ENCODE results near the gene MSH5.

The MSH5 gene

DNA sequence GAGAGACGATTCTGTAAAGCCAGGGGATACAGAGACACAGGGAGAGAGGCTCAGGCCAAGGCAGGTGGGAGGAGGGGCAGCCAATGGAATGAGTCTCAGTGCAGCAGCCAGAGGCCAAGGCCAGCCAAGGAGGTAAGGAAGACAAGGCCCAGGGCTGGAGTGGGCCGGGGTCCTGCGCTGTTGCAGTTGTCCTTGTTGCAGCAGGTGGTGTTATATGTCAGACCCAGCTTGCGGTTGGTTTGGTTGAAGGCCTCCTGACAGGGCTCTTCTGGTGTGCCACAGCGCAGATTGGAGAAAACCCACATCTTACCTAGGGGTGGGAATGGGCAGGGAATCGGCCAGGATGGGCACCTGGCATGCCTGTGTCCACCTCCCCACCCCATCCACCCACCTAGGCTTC, 20.8 kb upstream of the MSH5 start:
- TF ChIP-seq Cebpa-rat (IDR thresholded peaks at IDR 0.05), result no peak
- Histone ChIP-seq H3K36me3 (peaks cover 0 to under 1% (median 0%) of the 10 kb centered on the region in 11 experiments; a peak in 1 of 22 replicates), H3K27ac (no peak overlapping the region), H3K4me2 (no peak overlapping the region), H3K9ac (no peak overlapping the region), H3K27me3 (no peaks in the 10 kb centered on the region), H3K4me1 (peaks cover 18 to 47% (median 38%) of the 10 kb centered on the region in 10 experiments), H3K9me3 (replicated peaks in 1 of 11) (no peaks in the 10 kb centered on the region), H4K20me1 (peaks cover 0 to 4% (median 0%) of the 10 kb centered on the region in 11 experiments; a peak in 1 of 22 replicates), H3K4me3 (no peak overlapping the region)

DNA sequence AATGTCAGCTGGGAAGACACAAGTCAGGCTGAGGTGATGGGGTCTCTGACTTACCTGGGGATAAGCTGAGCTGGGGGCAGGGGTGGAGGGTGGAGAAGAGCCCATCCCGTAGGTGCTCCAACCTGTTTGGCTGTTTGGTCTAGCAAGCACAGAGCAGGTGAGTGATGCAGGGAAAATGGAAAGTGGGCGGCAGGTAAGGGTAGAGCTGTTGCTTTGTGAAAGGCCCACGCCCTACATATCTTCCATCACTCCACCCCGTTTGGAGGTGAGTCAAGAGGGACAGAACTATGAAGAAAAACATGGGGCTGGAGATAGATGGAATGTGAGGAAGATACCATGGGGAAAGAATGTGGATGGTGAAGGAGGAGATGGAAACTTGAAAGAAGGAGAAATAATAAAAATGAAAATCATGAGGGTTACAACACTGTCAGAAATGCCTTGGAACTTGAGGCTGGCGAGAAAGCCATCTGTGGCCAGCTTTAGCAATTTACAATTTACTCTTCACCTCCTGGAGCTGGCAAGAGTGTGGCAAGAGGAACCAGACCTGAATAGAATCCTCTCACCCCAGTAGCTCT, 19.5 kb upstream of the MSH5 start:
- no peak overlapping the region for H3K27ac ChIP-seq
- H3K4me2 ChIP-seq, result peak overlapping the region in 4 of 11 experiments; percentile 29 to 98 (median 78); a peak in 2 of 22 replicates

DNA sequence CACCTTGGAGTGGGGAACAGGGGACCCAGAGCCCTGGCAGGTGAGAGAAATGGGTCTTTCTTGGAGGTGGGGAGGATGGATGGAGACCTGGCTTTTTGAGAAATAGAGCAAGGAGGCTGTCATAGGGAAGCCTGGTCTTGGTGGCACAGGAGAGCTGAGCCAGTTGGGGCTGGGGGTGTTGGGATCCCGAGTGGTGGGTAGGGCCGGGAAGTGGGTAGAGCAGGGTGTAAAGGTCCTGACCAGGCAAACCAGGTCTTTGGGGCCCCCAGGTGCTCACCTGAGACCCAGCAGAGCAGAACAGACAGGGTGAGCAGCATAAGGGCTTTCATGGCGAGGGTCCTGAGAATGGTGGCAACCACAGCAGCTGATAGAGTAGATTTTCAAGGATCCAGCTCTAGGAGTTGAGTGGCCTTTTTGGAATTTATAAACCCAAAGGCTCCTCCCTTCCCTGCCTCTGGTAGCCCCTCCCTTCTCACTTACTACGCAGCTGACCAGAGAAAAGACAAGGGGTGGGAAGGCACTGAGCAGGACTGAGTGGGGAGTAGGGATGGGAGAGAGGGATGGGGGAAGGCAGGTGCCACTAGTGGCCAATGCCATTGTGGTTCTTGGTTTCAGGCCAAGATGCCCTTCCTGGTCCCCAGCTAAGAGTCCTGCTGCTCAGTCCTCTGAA, 18.3 kb upstream of the MSH5 start, which contains the start of gene LY6G6C:
Gene LY6G6C (minus strand): TSS at position 396 of the 670 bp plus-strand sequence. CDS start 67 bp downstream, at position 329.
- Histone ChIP-seq H3K4me3 (no peak within 1 kb of the TSS), H3K9me3 (replicated peaks in 1 of 11) (no peaks in the 10 kb centered on the region), H3K4me2 (peak within 1 kb of the TSS in 9 of 11 experiments; percentile 26 to 99 (median 98); a peak in 17 of 22 replicates), H3K36me3 (peaks cover 0 to 22% (median 10%) of the 10 kb centered on the region in 11 experiments; a peak in 15 of 22 replicates), H3K27ac (peak within 1 kb of the TSS in 5 of 11 experiments; percentile 64 to 86 (median 75); a peak in 6 of 22 replicates), H3K27me3 (no peaks in the 10 kb centered on the region), H3K9ac (no peak within 1 kb of the TSS; a peak in 2 of 22 replicates), H4K20me1 (peaks cover 0 to 4% (median 0%) of the 10 kb centered on the region in 11 experiments; a peak in 1 of 22 replicates), H3K4me1 (peaks cover 34 to 58% (median 50%) of the 10 kb centered on the region in 10 experiments)
- TF ChIP-seq Cebpa-rat (IDR thresholded peaks at IDR 0.05), result no peak

More for the DNA sequence above, 19.5 kb upstream of the MSH5 start:
- TF ChIP-seq Cebpa-rat (IDR thresholded peaks at IDR 0.05), result no peak
- no peak overlapping the region for H3K9ac ChIP-seq
- peaks cover 0 to 4% (median 0%) of the 10 kb centered on the region in 11 experiments; a peak in 1 of 22 replicates for H4K20me1 ChIP-seq
- no peak overlapping the region for H3K4me3 ChIP-seq
- H3K9me3 ChIP-seq (replicated peaks in 1 of 11), result no peaks in the 10 kb centered on the region
- H3K27me3 ChIP-seq, result no peaks in the 10 kb centered on the region
- H3K36me3 ChIP-seq, result peaks cover 0 to 11% (median 0%) of the 10 kb centered on the region in 11 experiments; a peak in 7 of 22 replicates
- peaks cover 22 to 50% (median 39%) of the 10 kb centered on the region in 10 experiments for H3K4me1 ChIP-seq

DNA sequence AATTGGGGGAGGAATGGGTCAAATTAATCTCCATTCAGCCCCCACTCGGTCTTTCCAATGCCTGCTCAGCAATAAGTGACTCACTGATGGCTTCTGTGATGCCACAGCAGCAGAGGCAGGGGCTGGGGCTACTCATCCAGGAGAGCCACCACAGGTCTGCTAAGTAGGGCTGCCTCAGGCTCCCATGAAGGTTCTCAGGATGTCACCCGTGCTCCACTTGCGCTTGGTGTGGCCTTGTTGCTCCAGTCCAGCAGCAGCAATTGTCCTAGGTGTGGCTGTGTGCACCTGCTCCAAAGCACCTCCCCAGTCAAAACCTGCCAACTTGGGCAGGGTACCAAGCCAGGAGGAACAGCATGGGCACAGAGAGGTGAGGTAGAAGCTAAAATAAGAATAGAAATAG, 17.6 kb upstream of the MSH5 start:
- Histone ChIP-seq H3K4me3 (no peak overlapping the region), H3K9me3 (replicated peaks in 1 of 11) (no peaks in the 10 kb centered on the region), H3K27me3 (no peaks in the 10 kb centered on the region), H3K27ac (peak overlapping the region in 3 of 11 experiments; percentile 42 to 75 (median 64); a peak in 5 of 22 replicates), H4K20me1 (peaks cover 0 to 4% (median 0%) of the 10 kb centered on the region in 11 experiments; a peak in 2 of 22 replicates), H3K4me1 (peaks cover 41 to 65% (median 57%) of the 10 kb centered on the region in 10 experiments), H3K9ac (no peak overlapping the region; a peak in 2 of 22 replicates), H3K36me3 (peaks cover 0 to 28% (median 17%) of the 10 kb centered on the region in 11 experiments; a peak in 16 of 22 replicates), H3K4me2 (peak overlapping the region in 9 of 11 experiments; percentile 26 to 99 (median 98); a peak in 16 of 22 replicates)
- TF ChIP-seq Cebpa-rat (IDR thresholded peaks at IDR 0.05), result no peak

DNA sequence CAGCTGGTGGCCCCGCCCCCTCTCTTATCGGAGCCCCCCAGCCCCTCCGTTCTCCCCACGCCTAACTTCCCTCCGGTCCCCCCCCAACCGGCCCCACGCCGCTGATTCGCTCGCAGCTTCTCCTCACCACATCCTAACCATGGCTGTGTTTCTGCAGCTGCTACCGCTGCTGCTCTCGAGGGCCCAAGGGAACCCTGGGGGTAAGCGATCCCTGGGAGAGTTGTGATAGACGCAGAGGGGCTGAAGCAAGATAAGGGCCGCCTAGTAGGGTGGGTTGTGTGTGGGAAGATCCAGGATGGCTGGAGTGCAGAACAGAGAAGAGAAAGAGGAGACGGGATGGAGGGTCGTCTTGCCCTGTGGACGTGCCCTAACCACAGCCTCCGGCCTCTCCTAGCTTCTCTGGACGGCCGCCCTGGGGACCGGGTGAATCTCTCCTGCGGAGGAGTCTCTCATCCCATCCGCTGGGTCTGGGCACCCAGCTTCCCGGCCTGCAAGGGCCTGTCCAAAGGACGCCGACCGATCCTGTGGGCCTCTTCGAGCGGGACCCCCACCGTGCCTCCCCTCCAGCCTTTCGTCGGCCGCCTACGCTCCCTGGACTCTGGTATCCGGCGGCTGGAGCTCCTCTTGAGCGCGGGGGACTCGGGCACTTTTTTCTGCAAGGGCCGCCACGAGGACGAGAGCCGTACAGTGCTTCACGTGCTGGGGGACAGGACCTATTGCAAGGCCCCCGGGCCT, 16.4 kb upstream of the MSH5 start, which contains the start of gene MPIG6B:
Gene MPIG6B (plus strand): TSS at position 129 of the 735 bp plus-strand sequence. CDS start 11 bp downstream, at position 140.
- Histone ChIP-seq H3K4me2 (peak within 1 kb of the TSS; percentile 92 to 100 (median 98)), H3K27ac (peak within 1 kb of the TSS in 10 of 11 experiments; percentile 9 to 88 (median 79); a peak in 20 of 22 replicates), H3K4me1 (peaks cover 50 to 77% (median 69%) of the 10 kb centered on the region in 10 experiments), H4K20me1 (peaks cover 0 to 10% (median 0%) of the 10 kb centered on the region in 11 experiments; a peak in 4 of 22 replicates), H3K9ac (peak within 1 kb of the TSS; percentile 22 to 79 (median 72); a peak in 18 of 22 replicates), H3K36me3 (peaks cover 0 to 30% (median 19%) of the 10 kb centered on the region in 11 experiments; a peak in 16 of 22 replicates), H3K4me3 (peak within 1 kb of the TSS in 9 of 10 experiments; percentile 8 to 53 (median 48); a peak in 15 of 20 replicates), H3K9me3 (replicated peaks in 1 of 11) (0 out of 22 replicates have a peak, but pooled peaks cover 0 to 3% (median 0%) of the 10 kb centered on the region in 11 experiments), H3K27me3 (no peaks in the 10 kb centered on the region)
- peak in 4 of 11 experiments; percentile 66 to 87 (median 69); a peak in 7 of 22 replicates for TF ChIP-seq Cebpa-rat (IDR thresholded peaks at IDR 0.05)

DNA sequence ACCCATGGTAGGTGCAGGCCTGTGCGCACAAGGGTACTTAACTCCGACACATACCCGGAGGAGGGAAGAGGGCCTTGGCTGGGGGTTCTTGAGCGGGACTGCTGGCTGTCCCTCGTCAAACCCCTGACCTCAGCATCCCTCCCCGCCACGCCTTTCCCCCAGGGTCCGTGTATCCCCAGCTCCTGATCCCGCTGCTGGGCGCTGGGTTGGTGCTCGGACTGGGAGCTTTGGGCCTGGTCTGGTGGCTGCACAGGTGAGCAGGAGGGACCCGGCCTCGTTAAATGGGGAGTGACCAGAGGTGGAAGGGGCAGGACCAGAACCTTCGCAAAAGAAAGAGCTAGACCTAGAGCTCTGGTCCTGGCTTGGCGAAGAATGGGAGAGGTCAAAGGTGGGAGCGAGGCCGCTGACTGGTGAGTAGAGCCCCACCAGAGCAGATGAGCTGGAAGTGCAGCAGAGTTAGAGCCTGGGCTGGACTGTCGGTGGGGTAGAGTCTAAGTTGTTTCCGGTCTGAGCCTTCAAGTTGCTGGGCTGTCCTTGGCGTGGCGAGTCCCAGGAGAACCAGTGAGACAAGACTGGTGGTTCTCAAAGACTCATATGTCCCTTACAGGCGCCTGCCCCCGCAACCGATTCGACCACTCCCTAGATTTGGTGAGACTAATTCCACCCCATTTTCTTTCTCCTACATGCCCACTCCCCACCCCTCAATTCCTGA, 15.7 kb upstream of the MSH5 start:
- H3K4me2 ChIP-seq, result peak overlapping the region; percentile 92 to 100 (median 98)
- TF ChIP-seq Cebpa-rat (IDR thresholded peaks at IDR 0.05), result no peak
- peak overlapping the region in 8 of 10 experiments; percentile 28 to 53 (median 48); a peak in 12 of 20 replicates for H3K4me3 ChIP-seq
- peak overlapping the region in 9 of 11 experiments; percentile 38 to 88 (median 79); a peak in 18 of 22 replicates for H3K27ac ChIP-seq
- H4K20me1 ChIP-seq, result peaks cover 0 to 16% (median 0%) of the 10 kb centered on the region in 11 experiments; a peak in 7 of 22 replicates
- peaks cover 0 to 30% (median 20%) of the 10 kb centered on the region in 11 experiments; a peak in 16 of 22 replicates for H3K36me3 ChIP-seq
- H3K9ac ChIP-seq, result peak overlapping the region in 8 of 11 experiments; percentile 38 to 79 (median 74); a peak in 15 of 22 replicates
- no peaks in the 10 kb centered on the region for H3K27me3 ChIP-seq
- H3K4me1 ChIP-seq, result peaks cover 57 to 85% (median 76%) of the 10 kb centered on the region in 10 experiments
- H3K9me3 ChIP-seq (replicated peaks in 1 of 11), result 0 out of 22 replicates have a peak, but pooled peaks cover 0 to 3% (median 0%) of the 10 kb centered on the region in 11 experiments
